HCT116 (cell line): ENCODE measurements around the gene DLX2. TPM values are rescaled to one million over a fixed set of nuclear protein-coding genes. Genes with fewer than 3 reads are reported as not detected.
A peak's percentile ranks its signal among the peaks of the same experiment; 100 is the strongest.

Source experiments
- ATAC-seq: fragments of 200-7000 bp; cut with Tn5 transposase; 2 replicates; pipeline ENCODE4 v1.9.1; 2020; ENCODE audit warnings: mild to moderate bottlenecking, moderate library complexity
- Bru-seq: library from RNA; stranded (reverse); fragments of 400-500 nt; gene quantifications from one replicate; lab custom pipeline; 2021; lab: Mats Ljungman, UMichigan
- BruChase-seq, 2 experiments: library from RNA; stranded (reverse); fragments of 400-500 nt; gene quantifications; one replicate each; lab custom pipeline; 2021; lab: Mats Ljungman, UMichigan
- BruUV-seq: library from RNA; stranded (reverse); fragments of 400-500 nt; replicated peaks from 2 replicates; lab custom pipeline; 2021; lab: Mats Ljungman, UMichigan
- CTCF ChIA-PET: fragments of 300-600 bp; sonication (Branson Sonifier 250); formaldehyde crosslinking; loops from one replicate; lab custom pipeline; 2021; ENCODE audit warnings: antibody characterized with exemption; lab: Charles Lee
- POLR2A ChIA-PET: fragments of 300-600, 350-600 bp; sonication (Branson Sonifier 250); formaldehyde crosslinking; loops from one replicate; lab custom pipeline; 2021; ENCODE audit warnings: antibody characterized with exemption; lab: Charles Lee
- RAD21 ChIA-PET, 2 experiments: fragments of 300-600 bp; sonication (Branson Sonifier 250); formaldehyde crosslinking; loops; one replicate each; lab custom pipeline; 2023; ENCODE audit warnings: low total read pairs in 2 of 2; ENCODE audit not compliant: uncharacterized antibody in 2 of 2, unreplicated experiment in 2 of 2, low non-redundant PET in 1 of 2; lab: Charles Lee
- DNase-seq: peaks from one replicate; pipeline ENCODE4 v3.0.0-alpha.2; 2010; ENCODE audit warnings: low read depth, low spot score
- H2AFZ ChIP-seq: fragments of 200-600 bp; shearing (Covaris generic), sonication (generic); 2 replicates; pipeline ENCODE4 v1.6.1; 2017; ENCODE audit warnings: low read depth, mixed run types, mixed read lengths, antibody characterized with exemption, low read length; ENCODE audit not compliant: poor library complexity, severe bottlenecking
- H3K27ac ChIP-seq: 2 replicates; pipeline ENCODE4 v1.5.1; 2012; ENCODE audit warnings: low read depth, low read length
- H3K27me3 ChIP-seq: fragments of 200-600 bp; sonication (generic); 2 replicates; pipeline ENCODE4 v1.6.1; 2016; ENCODE audit warnings: mixed run types, low read length, mixed read lengths; ENCODE audit not compliant: insufficient read depth
- H3K36me3 ChIP-seq, 2 experiments: fragments of 200-500 bp in 1 of 2; fragments of 200-600 bp in 1 of 2; sonication (Bioruptor generic) in 1 of 2; sonication (generic) in 1 of 2; 2 replicates each; pipeline versions ENCODE4 v1.5.1 to v1.6.1; 2014 to 2016; ENCODE audit warnings: low read length in 2 of 2, inconsistent platforms in 1 of 2, mixed read lengths in 1 of 2, mixed run types in 1 of 2; ENCODE audit not compliant: insufficient read depth in 2 of 2, control insufficient read depth in 1 of 2
- H3K4me1 ChIP-seq, 2 experiments: fragments of 200-600 bp in 1 of 2; sonication (generic) in 1 of 2; 2 replicates each; pipeline versions ENCODE4 v1.5.1 to v1.6.1; 2012 to 2017; ENCODE audit warnings: low read length in 2 of 2, inconsistent platforms in 1 of 2, mild to moderate bottlenecking in 1 of 2, mixed read lengths in 1 of 2, mixed run types in 1 of 2, moderate library complexity in 1 of 2; ENCODE audit not compliant: insufficient read depth in 2 of 2, control insufficient read depth in 1 of 2
- H3K4me2 ChIP-seq: fragments of 200-600 bp; sonication (generic); 2 replicates; pipeline ENCODE4 v1.6.1; 2017; ENCODE audit warnings: mixed run types, low read length, mixed read lengths
- H3K4me3 ChIP-seq, 2 experiments: fragments of 200-600 bp in 1 of 2; sonication (generic) in 1 of 2; replicated peaks in 1 of 2; 2 replicates each; pipeline ENCODE4 v1.5.1; 2011 to 2016; ENCODE audit warnings: low read length in 2 of 2, control low read depth in 1 of 2, low read depth in 1 of 2, mild to moderate bottlenecking in 1 of 2, mixed read lengths in 1 of 2, mixed run types in 1 of 2
- H3K79me2 ChIP-seq: fragments of 200-600 bp; sonication (generic); 2 replicates; pipeline ENCODE4 v1.6.1; 2017; ENCODE audit warnings: mild to moderate bottlenecking, mixed run types, low read length, moderate library complexity, mixed read lengths; ENCODE audit not compliant: insufficient read depth
- H3K9ac ChIP-seq: fragments of 200-600 bp; sonication (generic); 2 replicates; pipeline ENCODE4 v1.6.1; 2016; ENCODE audit warnings: low read length, mixed read lengths
- H3K9me2 ChIP-seq: fragments of 200-600 bp; sonication (generic), shearing (Covaris generic); 2 replicates; pipeline ENCODE4 v1.6.1; 2017; ENCODE audit warnings: mixed run types, mild to moderate bottlenecking, moderate library complexity; ENCODE audit not compliant: insufficient read depth
- H3K9me3 ChIP-seq, 2 experiments: fragments of 200-500 bp in 1 of 2; fragments of 200-600 bp in 1 of 2; sonication (Bioruptor generic) in 1 of 2; sonication (generic) in 1 of 2; 2 replicates each; pipeline ENCODE4 v1.6.1; 2014 to 2017; ENCODE audit warnings: low read length in 2 of 2, mixed read lengths in 2 of 2, inconsistent platforms in 1 of 2, low read depth in 1 of 2, mild to moderate bottlenecking in 1 of 2, mixed run types in 1 of 2, moderate library complexity in 1 of 2; ENCODE audit not compliant: control insufficient read depth in 1 of 2, insufficient read depth in 1 of 2
- H4K20me1 ChIP-seq: fragments of 200-600 bp; sonication (generic), shearing (Covaris generic); 2 replicates; pipeline ENCODE4 v1.6.1; 2017; ENCODE audit warnings: mixed run types, mild to moderate bottlenecking, moderate library complexity; ENCODE audit not compliant: insufficient read depth
- CEBPB ChIP-seq: IDR thresholded peaks from 2 replicates; pipeline ENCODE4 v1.6.1; 2012; ENCODE audit warnings: low read depth
- FOSL1 ChIP-seq: IDR thresholded peaks from 2 replicates; pipeline ENCODE4 v1.6.1; 2012; ENCODE audit warnings: low read depth
- POLR2AphosphoS5 ChIP-seq: IDR thresholded peaks from 2 replicates; pipeline ENCODE4 v1.6.1; 2011; ENCODE audit warnings: mild to moderate bottlenecking, low read depth, low read length, moderate library complexity
- SP1 ChIP-seq: IDR thresholded peaks from 2 replicates; pipeline ENCODE4 v1.6.1; 2012; ENCODE audit warnings: low read depth
- YY1 ChIP-seq: IDR thresholded peaks from 2 replicates; pipeline ENCODE4 v1.6.1; 2011; ENCODE audit warnings: low read length, low read depth, moderate library complexity, mild to moderate bottlenecking; ENCODE audit not compliant: insufficient replicate concordance; ENCODE audit errors: extremely low read depth
- intact Hi-C: fragments of 100-400 bp; cut with micrococcal nuclease; formaldehyde crosslinking; loops from 2 replicates; pipeline ENCODE4 v1.10.0; 2022
- long read RNA-seq: library from polyadenylated mRNA; unstranded; transcript quantifications from one replicate; pipeline ENCODE4 v2.0.0, GENCODE V29; 2021; ENCODE audit not compliant: unreplicated experiment
- polyA plus RNA-seq: library from polyadenylated mRNA; unstranded; fragments of >200 nt; gene quantifications from 2 replicates; pipeline ENCODE4 v1.2.1, GENCODE V29; 2012; ENCODE audit warnings: missing spikeins
- total RNA-seq: library from RNA; stranded (reverse); gene quantifications from one replicate; pipeline ENCODE4 v1.2.1, GENCODE V29; 2021; ENCODE audit not compliant: unreplicated experiment
- TF ChIP-seq, protein P1 (sequence below): IDR thresholded peaks from 2 replicates; pipeline ENCODE4 v1.6.1; 2012; ENCODE audit warnings: low read depth

DLX2 gene
- total RNA-seq (3.7 TPM), Bru-seq, nascent RNA (percentile 42 among the genes with signal in this experiment), BruChase-seq, experiment 1, labeled RNA remaining after a 6-hour chase (percentile 42 among the genes with signal in this experiment), BruChase-seq, experiment 2, labeled RNA remaining after a 2-hour chase (percentile 53 among the genes with signal in this experiment)
- 0.61 and 0.94 TPM in 2 replicates for polyA plus RNA-seq
- long read RNA-seq, transcript DLX2-201 (3 exons, 2,453 nt) = major isoform, 9 of 13 reads
- long read RNA-seq, partial matches to known transcripts = 0 of 13 reads
- long read RNA-seq, other reads (novel, unspliced or antisense) = 4 of 13 reads

DNA sequence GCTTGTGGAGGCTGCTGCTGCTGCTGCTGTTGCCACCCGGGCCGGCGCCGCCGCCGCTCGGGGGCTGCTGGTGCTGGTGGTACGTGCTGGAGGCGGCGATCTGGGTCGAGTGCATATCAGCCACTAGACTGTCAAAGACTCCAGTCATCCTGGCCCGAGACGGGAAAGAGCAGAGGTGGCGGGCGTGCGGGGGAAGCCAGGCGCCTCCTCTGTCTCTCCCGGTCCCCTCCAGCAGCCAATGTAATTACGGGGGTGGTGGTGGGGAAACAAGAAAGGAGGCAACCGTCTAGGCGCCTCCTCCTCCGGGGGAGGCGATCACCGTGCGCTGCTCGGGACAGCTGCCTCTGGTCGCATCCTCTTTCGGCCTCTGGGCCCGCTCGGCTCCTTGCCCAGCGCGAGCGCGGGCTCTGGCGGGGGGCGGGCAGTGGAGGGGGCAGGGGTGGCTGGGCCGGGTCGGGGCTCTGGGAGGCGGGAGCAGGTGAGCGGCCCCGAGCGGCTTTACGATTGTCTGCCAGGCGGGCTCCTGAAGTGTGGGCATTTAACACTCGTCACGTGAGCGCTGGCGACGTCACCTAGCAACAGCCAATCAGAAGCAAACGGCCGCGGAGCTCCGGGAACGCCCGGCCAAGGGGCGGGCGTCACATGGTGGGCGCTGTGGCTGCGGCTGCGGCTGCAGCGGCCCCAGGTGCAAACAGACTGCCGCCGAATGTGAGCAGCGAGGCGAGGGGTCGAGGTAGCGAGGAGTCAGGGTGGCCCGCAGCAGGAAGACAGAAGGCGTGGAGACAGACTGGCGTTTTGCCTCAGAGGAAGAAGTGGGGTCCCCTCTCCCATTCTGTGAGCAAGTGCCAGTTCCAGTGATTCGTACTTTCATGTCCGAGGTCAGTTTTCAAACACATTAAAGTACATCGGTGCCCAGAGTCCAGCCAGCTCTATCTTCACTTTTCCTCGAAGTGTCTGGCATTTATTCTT lies at the start of gene DLX2:
Gene DLX2 (minus strand): TSS at position 510 of the 969 bp plus-strand sequence. CDS start 362 bp downstream, at position 148.
- Histone ChIP-seq H3K9me3 (no peaks in the 10 kb centered on the region), H3K4me3 (peak within 1 kb of the TSS; percentile 60 to 64), H3K79me2 (no peaks in the 10 kb centered on the region), H3K4me1 (peaks cover 41 to 56% of the 10 kb centered on the region in 2 experiments), H4K20me1 (no peaks in the 10 kb centered on the region), H3K9ac (peak within 1 kb of the TSS; percentile 63), H2AFZ (peak within 1 kb of the TSS; percentile 94), H3K4me2 (peak within 1 kb of the TSS; percentile 86), H3K27ac (peak within 1 kb of the TSS; percentile 53; the same call in 1 of the 2 replicates), H3K27me3 (no peaks in the 10 kb centered on the region), H3K36me3 (no peaks in the 10 kb centered on the region), H3K9me2 (no peaks in the 10 kb centered on the region)
- ATAC-seq (peak; percentile 71), DNase-seq (peak; percentile 85)
- POLR2A ChIA-PET = interaction anchor here (0.6 to 1.0 kb wide), 7 partner anchors 8 to 289 kb away, joined by 3 read pairs; partner anchors contain the start of gene HAT1
- BruUV-seq = no TSS peak
- CTCF ChIA-PET = interaction anchor here (0.6 to 2.0 kb wide), 12 partner anchors 8 to 529 kb away, joined by 3 to 8 read pairs (median 4); no protein-coding TSS in a partner anchor
- RAD21 ChIA-PET = interaction anchor here in 1 of 2 experiments (0.6 kb wide), 1 partner anchor 70 kb away, joined by 4 read pairs; no protein-coding TSS in a partner anchor
- intact Hi-C loops = loop anchor here (1.0 to 5.0 kb wide), 4 partner anchors 94 to 528 kb away; no protein-coding TSS in a partner anchor
- TF ChIP-seq FOSL1 (no peak), SP1 (no peak), CEBPB (no peak), YY1 (no peak), POLR2AphosphoS5 (peak; percentile 69)
- TF ChIP-seq, protein P1, sequence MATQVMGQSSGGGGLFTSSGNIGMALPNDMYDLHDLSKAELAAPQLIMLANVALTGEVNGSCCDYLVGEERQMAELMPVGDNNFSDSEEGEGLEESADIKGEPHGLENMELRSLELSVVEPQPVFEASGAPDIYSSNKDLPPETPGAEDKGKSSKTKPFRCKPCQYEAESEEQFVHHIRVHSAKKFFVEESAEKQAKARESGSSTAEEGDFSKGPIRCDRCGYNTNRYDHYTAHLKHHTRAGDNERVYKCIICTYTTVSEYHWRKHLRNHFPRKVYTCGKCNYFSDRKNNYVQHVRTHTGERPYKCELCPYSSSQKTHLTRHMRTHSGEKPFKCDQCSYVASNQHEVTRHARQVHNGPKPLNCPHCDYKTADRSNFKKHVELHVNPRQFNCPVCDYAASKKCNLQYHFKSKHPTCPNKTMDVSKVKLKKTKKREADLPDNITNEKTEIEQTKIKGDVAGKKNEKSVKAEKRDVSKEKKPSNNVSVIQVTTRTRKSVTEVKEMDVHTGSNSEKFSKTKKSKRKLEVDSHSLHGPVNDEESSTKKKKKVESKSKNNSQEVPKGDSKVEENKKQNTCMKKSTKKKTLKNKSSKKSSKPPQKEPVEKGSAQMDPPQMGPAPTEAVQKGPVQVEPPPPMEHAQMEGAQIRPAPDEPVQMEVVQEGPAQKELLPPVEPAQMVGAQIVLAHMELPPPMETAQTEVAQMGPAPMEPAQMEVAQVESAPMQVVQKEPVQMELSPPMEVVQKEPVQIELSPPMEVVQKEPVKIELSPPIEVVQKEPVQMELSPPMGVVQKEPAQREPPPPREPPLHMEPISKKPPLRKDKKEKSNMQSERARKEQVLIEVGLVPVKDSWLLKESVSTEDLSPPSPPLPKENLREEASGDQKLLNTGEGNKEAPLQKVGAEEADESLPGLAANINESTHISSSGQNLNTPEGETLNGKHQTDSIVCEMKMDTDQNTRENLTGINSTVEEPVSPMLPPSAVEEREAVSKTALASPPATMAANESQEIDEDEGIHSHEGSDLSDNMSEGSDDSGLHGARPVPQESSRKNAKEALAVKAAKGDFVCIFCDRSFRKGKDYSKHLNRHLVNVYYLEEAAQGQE = no peak
